GF-D8 (cell line): ENCODE measurements around the gene METTL16.

ENCODE experiments used
- DNase-seq: peaks from one replicate; lab custom pipeline; 2025; lab: John Stamatoyannopoulos, UW

METTL16 gene

DNA sequence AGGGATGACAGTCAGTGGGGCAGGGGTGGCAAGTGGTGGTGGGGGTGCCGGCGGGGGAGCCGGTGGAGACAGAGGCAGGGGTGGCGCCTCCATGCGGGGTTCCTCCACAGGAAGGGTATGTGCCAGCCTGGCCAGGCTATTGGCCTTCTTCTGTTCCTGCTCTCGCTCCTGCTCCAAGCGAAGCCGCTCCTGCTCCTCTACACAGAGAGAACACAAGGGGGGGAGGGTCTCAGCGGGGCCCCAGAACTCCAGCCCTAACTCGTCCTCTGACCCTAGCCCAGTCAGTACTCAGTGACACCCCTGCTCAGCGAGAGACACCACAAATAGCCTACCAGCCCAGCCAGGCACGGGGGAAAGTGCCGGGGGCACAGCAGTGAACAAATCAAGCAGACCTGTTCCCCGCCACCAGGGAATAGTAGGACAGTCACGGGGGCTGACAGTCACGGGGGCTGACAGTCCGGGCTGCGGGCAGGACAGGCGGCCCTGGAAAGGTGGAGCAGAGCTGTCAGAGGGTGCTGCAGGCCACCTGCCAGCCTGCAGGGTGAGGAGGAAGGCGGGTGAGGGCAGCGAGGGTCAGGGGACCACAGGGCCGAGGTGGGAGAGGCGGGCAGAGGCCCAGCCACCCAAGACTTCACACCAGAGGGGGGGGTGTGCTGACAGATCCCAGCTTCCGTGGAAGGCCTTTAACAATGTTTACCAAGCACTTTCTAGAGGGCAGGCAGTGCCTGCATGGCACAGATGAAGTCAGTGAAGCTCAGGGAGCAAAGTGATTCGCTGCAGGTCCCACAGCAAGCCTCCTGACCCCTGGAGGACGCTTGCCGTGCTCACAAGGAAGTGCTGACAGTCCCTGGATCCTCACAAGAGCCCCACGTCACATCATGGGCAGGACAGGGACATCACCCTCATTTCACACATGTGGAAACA lies 116.2 kb downstream of the METTL16 start:
- peak; percentile 35 for DNase-seq

DNA sequence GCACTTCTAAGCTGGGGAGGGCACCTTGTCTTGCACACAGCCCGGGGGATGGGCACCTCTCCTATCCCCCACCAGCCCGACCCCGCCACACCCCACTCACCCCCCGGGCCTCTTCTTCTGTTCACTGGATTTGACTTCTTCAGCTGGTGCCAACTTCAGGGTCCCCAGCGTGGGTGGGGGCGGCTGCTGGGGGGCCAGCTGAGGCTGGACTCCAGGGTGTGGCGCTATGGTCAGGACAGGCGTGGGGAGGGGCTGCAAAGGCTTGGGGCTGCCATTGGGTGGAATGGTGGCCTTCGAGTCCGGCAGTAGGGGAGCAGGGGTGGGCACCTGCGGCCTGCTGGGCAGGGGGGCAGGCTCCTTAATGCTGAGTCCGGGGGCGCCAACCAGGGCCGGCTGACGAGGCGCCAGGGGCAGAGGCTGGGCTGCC lies 116.9 kb downstream of the METTL16 start:
- no peak for DNase-seq

DNA sequence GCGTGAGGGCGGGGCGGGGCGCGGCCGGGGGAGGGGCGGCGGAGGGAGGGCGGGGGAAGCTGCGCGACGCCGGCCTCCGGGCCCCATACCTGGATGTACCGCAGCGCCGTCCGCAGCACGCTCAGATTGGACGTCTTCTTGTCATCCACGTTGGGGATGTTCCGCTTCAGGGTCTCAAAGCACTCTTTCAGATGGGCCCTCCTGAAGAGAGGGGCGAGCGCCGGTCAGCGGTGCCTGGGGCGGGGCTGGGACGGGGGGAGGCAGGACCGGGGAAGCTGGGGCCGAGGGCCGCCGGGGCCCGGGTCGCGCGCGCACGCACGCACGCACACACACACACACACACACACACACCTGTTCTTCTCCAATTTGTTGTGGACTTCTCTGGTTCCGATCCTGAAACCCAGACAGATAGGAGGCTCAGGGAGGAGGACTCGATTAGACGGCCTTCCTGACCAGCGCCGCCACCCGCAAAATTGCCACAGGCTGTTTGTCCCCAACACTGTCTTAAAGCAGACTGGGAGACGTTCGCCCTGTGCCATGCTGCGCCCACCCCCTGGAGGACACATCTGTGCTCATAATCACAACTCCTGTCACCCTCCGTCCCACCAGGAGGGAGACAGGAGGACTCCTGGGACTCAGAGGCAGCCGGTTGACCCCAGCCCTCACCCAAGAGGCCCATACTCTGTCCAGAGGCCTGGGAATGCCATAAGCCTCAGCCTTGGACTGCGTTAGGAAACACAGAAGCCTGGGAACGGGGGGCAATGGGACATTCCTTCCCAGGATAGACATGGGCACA lies 117.5 kb downstream of the METTL16 start:
- no peak for DNase-seq

GRCh38 chr17:2393174-2393953 lies 118.3 kb downstream of the METTL16 start:
- DNase-seq: peak; percentile 39

GRCh38 chr17:2392252-2393173 lies 119.2 kb downstream of the METTL16 start:
- DNase-seq: peak; percentile 78

DNA sequence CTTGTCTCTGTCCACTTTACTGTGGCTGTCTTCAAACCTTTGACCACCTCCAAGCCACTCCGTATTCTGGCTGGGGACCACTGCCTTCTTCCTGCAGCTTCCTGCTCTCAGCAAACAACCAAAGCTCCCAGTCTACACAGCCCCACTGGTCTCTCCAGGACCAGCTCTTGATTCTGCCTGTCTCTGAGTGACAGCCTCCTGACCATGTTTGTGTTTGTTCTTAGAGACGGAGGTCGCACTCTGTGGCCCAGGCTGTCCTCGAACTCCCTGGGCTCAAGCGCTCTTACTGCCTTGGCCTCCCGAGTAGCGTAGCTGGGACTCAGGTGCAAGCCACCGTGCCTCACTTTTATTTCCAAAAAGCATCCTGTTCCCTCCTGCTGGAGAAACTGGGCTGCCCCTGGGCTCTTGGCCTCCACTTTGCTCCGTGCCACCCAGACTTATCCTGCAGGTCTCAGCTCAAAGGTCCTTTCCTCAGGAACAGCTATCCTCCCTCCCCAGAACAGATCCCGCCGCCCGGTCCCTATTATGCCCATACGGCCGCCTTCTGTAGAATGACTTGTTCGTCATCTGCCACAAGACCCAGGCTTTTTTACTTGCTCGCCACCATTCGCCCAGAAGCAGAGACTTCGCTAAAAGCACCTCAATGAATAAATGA lies 120.0 kb downstream of the METTL16 start:
- no peak for DNase-seq

- DNase-seq: no peak
Observed at GRCh38 chr17:2390199-2390836, 121.4 kb downstream of the METTL16 start.

DNA sequence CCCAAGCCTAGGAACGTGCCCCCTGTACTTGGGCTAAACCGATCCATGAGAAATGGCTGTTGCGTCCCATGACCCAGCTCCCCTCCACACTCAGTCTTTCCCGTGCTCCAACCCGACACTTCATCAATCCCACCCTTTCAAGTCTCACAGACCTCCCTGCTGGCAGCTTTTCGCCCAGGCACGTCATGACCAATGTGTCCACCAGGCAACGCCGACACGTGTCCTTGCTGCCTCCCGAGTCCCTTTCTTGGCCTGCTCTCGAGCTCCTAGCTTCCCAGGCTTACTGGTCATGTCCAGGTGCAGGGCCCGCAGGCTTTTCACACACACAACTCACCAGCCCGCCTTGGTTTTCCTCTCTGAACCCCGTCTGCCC lies 123.0 kb downstream of the METTL16 start:
- no peak for DNase-seq

GRCh38 chr17:2388020-2388682 lies 123.5 kb downstream of the METTL16 start:
- no peak for DNase-seq

- no peak for DNase-seq
Observed at GRCh38 chr17:2387086-2388019, 124.3 kb downstream of the METTL16 start.

GRCh38 chr17:2386400-2387085 lies 125.1 kb downstream of the METTL16 start:
- DNase-seq: no peak

- no peak for DNase-seq
Observed at GRCh38 chr17:2385240-2386210, 126.2 kb downstream of the METTL16 start.

- no peak for DNase-seq
Observed at GRCh38 chr17:2384439-2385127, 127.1 kb downstream of the METTL16 start.

DNA sequence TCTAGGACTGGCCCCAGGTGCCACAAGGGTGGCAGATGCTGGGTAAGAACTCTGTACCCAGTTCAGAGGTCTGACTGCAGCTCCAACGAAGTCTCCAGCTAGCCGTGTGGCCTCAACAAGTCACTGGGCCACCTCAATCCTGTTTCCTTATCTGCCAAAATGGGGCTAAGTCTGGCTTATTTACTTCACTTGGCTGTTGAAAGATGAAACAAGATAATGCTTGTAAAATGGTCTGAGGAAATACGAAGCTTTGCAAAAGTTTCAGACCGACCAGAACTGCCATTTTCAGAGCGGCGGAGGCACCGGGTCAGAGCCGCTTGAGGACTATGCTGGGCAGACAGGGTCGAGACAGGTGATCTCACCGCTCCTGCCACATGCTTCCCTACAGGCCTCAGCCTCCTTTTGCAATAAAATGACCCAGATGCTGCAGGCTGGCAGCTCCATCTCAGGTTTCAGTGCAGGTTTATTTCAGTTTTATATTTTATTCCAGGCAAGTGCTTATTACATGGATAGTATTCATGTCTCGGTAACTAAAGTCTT lies 128.0 kb downstream of the METTL16 start:
- peak; percentile 3 for DNase-seq

DNA sequence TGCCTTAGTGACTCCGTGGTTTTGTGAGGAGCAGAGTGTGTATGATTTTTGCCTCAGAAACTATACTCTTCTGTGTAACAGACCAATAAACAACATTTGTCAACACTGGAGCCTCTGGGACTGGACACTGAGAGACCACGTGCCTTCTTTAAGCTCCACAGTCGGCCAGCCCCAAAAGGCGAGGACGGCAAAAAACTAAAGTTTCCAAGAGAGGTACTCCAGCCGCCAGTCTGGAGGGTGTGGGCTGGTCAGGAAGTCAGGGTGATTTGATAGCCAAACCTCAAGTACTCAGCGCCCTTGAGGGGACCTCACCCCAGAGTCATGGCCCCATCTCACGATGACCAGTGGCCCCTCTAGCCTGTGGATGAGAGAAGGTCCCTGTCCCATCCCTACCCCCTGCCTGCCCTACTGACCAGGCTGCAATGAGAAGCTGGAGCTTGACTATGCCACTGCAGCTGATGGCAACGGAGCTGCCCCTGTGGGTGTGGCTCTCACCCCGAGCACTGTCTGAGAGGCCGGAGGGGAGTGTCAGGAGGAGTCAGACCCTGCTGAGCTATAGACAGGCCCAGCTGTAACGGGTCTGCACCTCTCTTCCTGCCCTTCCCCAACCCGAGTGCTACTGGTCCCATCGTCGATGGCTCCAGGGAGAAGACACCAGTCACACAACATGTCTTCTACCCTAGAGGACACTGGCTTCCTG lies 130.6 kb downstream of the METTL16 start:
- no peak for DNase-seq
